RWPE1 (cell line): ENCODE results near the gene CD300LF.

ENCODE experiments used
- CTCF ChIA-PET: fragments of 350-600 bp; sonication (Branson Sonifier 250); formaldehyde crosslinking; extraction: SDS; loops from one replicate; lab custom pipeline; 2021; lab: Yijun Ruan, JAX
- POLR2A ChIA-PET: fragments of 400-600 bp; formaldehyde crosslinking; extraction: SDS; loops from one replicate; lab custom pipeline; 2020; ENCODE audit warnings: antibody characterized with exemption; ENCODE audit not compliant: low non-redundant PET; lab: Yijun Ruan, JAX
- DNase-seq: peaks from one replicate; pipeline ENCODE4 v3.0.0; 2012; ENCODE audit warnings: low spot score
- H3K27ac ChIP-seq: fragments of 450-650 bp; 2 replicates; pipeline ENCODE4 v1.5.1; 2017
- CTCF ChIP-seq: fragments of 450-650 bp; conservative IDR thresholded peaks from 2 replicates; pipeline ENCODE4 v1.5.1; 2017; ENCODE audit warnings: low read depth, mild to moderate bottlenecking

The CD300LF gene

GRCh38 chr17:74758848-74759168 is 46.1 kb upstream of the CD300LF start:
- peak; percentile 79 for DNase-seq
- H3K27ac ChIP-seq = peak overlapping the region; percentile 100
- TF ChIP-seq CTCF = no peak
- ChIA-PET CTCF (interaction anchor here (0.6 to 5.5 kb wide), 5 partner anchors 9 to 681 kb away, joined by 3 to 41 read pairs (median 15); no protein-coding TSS in a partner anchor), POLR2A (interaction anchor here (1.1 to 1.8 kb wide), 2 partner anchors 9 to 11 kb away, joined by 3 to 8 read pairs; partner anchors contain the start of gene NHERF1)

- peak overlapping the region; percentile 100 for H3K27ac ChIP-seq
- peak; percentile 48 for DNase-seq
- no peak for TF ChIP-seq CTCF
- CTCF ChIA-PET = interaction anchor here (0.6 to 5.5 kb wide), 6 partner anchors 9 to 1127 kb away, joined by 3 to 41 read pairs (median 10); partner anchors contain the start of gene RAB37
- POLR2A ChIA-PET = interaction anchor here (1.8 kb wide), 1 partner anchor 8 kb away, joined by 8 read pairs; no protein-coding TSS in a partner anchor
Observed at GRCh38 chr17:74757931-74758847, 45.5 kb upstream of the CD300LF start.

GRCh38 chr17:74757502-74757901 is 44.8 kb upstream of the CD300LF start:
- TF ChIP-seq CTCF = no peak
- DNase-seq = no peak
- H3K27ac ChIP-seq = peak overlapping the region; percentile 100
- ChIA-PET CTCF (interaction anchor here (4.4 to 5.5 kb wide), 2 partner anchors 12 to 13 kb away, joined by 36 to 41 read pairs; no protein-coding TSS in a partner anchor), POLR2A (interaction anchor here (1.8 kb wide), 1 partner anchor 8 kb away, joined by 8 read pairs; no protein-coding TSS in a partner anchor)

GRCh38 chr17:74756891-74757290 is 44.2 kb upstream of the CD300LF start:
- DNase-seq = no peak
- TF ChIP-seq CTCF = no peak
- ChIA-PET CTCF (interaction anchor here (0.6 to 5.5 kb wide), 3 partner anchors 11 to 205 kb away, joined by 3 to 41 read pairs (median 36); no protein-coding TSS in a partner anchor), POLR2A (no interaction called here)
- peak overlapping the region; percentile 100 for H3K27ac ChIP-seq

GRCh38 chr17:74755533-74755932 is 42.8 kb upstream of the CD300LF start:
- no peak for DNase-seq
- no peak for TF ChIP-seq CTCF
- H3K27ac ChIP-seq = peak overlapping the region; percentile 100
- CTCF ChIA-PET = interaction anchor here (0.9 kb wide), 1 partner anchor 15 kb away, joined by 5 read pairs; no protein-coding TSS in a partner anchor
- POLR2A ChIA-PET = no interaction called here

GRCh38 chr17:74754832-74755231 is 42.1 kb upstream of the CD300LF start:
- DNase-seq = no peak
- ChIA-PET CTCF (interaction anchor here (0.8 kb wide), 1 partner anchor 37 kb away, joined by 3 read pairs; no protein-coding TSS in a partner anchor), POLR2A (no interaction called here)
- H3K27ac ChIP-seq = peak overlapping the region; percentile 100
- no peak for TF ChIP-seq CTCF
